HG03064 (cell line): ENCODE measurements around the gene VENTX.

ENCODE experiments used
- ATAC-seq: cut with Tn5 transposase; IDR thresholded peaks from one replicate; pipeline ENCODE4 v1.9.1; 2021; ENCODE audit warnings: low read depth; ENCODE audit not compliant: unreplicated experiment

VENTX gene

GRCh38 chr10:133237588-133238465, at the start of gene VENTX:
Gene VENTX, plus strand, starts transcription at chr10:133237855. Its CDS starts 60 bp downstream, at chr10:133237915.
- no peak for ATAC-seq

- ATAC-seq = no peak
Observed at GRCh38 chr10:133187906-133188681, 49.6 kb upstream of the VENTX start.

- ATAC-seq = no peak
Observed at GRCh38 chr10:133189256-133189655, 48.4 kb upstream of the VENTX start.

GRCh38 chr10:133189726-133190125, 47.9 kb upstream of the VENTX start:
- no peak for ATAC-seq

GRCh38 chr10:133190225-133190624, 47.4 kb upstream of the VENTX start:
- no peak for ATAC-seq

- ATAC-seq = no peak
Observed at GRCh38 chr10:133191651-133192050, 46.0 kb upstream of the VENTX start.

- ATAC-seq = no peak
Observed at GRCh38 chr10:133194151-133194550, 43.5 kb upstream of the VENTX start.

- no peak for ATAC-seq
Observed at GRCh38 chr10:133195096-133195495, 42.6 kb upstream of the VENTX start.

- ATAC-seq = no peak
Observed at GRCh38 chr10:133195611-133196010, 42.0 kb upstream of the VENTX start.

GRCh38 chr10:133196221-133196915, 41.3 kb upstream of the VENTX start:
- no peak for ATAC-seq

- ATAC-seq = no peak
Observed at GRCh38 chr10:133196936-133197758, 40.5 kb upstream of the VENTX start.

GRCh38 chr10:133197786-133198185, 39.9 kb upstream of the VENTX start:
- no peak for ATAC-seq

GRCh38 chr10:133198206-133198605, 39.4 kb upstream of the VENTX start:
- ATAC-seq = no peak

GRCh38 chr10:133198621-133199487, 38.8 kb upstream of the VENTX start:
- ATAC-seq = no peak

GRCh38 chr10:133199488-133199885, 38.2 kb upstream of the VENTX start:
- no peak for ATAC-seq

GRCh38 chr10:133199992-133200611, 37.6 kb upstream of the VENTX start:
- ATAC-seq = no peak

GRCh38 chr10:133200621-133201031, 37.0 kb upstream of the VENTX start:
- ATAC-seq = no peak

GRCh38 chr10:133201151-133201947, 36.3 kb upstream of the VENTX start:
- no peak for ATAC-seq
